Upper lobe of right lung (tissue), 1 donor: ENCODE measurements around the gene TET3. TPM values are rescaled to one million over a fixed set of nuclear protein-coding genes. Genes with fewer than 3 reads are reported as not detected.

Source experiments
- ATAC-seq: fragments of 200-7000 bp; cut with Tn5 transposase; one replicate; pipeline ENCODE4 v1.9.1; 2020; ENCODE audit warnings: mild to moderate bottlenecking, moderate library complexity
- DNase-seq: peaks from one replicate; pipeline ENCODE4 v3.0.0-alpha.2; 2020
- H3K27ac ChIP-seq: fragments of 200-600 bp; one replicate; pipeline ENCODE4 v1.8.0; 2022
- H3K27me3 ChIP-seq: fragments of 200-600 bp; one replicate; pipeline ENCODE4 v1.8.0; 2022; ENCODE audit warnings: mild to moderate bottlenecking
- H3K36me3 ChIP-seq: fragments of 200-600 bp; one replicate; pipeline ENCODE4 v1.8.0; 2022
- H3K4me1 ChIP-seq: fragments of 200-600 bp; one replicate; pipeline ENCODE4 v1.8.0; 2022
- H3K4me3 ChIP-seq: fragments of 200-600 bp; one replicate; pipeline ENCODE4 v1.8.0; 2022; ENCODE audit warnings: mild to moderate bottlenecking
- H3K9me3 ChIP-seq: fragments of 200-600 bp; one replicate; pipeline ENCODE4 v1.8.0; 2022
- CTCF ChIP-seq: fragments of 200-600 bp; IDR thresholded peaks from one replicate; pipeline ENCODE4 v1.8.0; 2022; ENCODE audit warnings: antibody characterized with exemption
- intact Hi-C: fragments of 100-400 bp; cut with DNase I; formaldehyde crosslinking; loops from one replicate; pipeline ENCODE4 v1.11.0; 2022
- total RNA-seq: library from RNA; stranded (reverse); fragmentation: NEBNext Ultra II Directional; extraction: Animal tissue kit (Norgen Biotek cat#: 25700); gene quantifications from one replicate; pipeline ENCODE4 v1.2.1, GENCODE V29; 2021
- donor health status: DM: no; HTN: yes; CAD: no; lungs with severe emphysema.

TET3 gene
- total RNA-seq, 1 donor from 2014 or later = 19.9 TPM

DNA sequence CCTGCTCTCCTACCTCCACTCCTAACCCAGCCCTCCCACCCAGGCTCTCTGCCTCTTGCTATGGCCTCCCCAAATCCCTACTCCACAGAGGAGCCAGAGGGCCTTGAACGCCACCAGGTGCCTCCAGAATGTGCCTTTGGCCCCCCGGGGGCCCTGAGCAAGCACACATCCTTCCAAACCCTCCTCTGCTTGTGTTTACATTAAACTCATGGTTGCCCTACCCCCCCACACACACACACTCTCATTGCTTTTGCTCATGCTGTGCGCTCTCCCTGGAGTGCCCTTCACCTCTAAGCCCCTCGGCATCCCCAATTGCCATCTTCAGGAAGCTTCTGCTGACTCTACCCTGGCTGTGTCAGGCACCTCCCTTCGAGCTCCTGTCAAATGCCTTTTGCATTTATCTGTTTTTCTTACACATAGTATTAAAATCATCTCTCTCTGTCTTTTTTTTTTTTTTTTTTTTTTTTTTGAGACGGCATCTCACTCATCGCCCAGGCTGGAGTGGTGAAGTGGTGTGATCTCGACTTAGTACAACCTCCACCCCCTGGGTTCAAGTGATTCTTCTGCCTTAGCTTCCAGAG lies 16.3 kb upstream of the TET3 start:
- ATAC-seq (no peak), DNase-seq (no peak)
- intact Hi-C loops = no loop called here
- Histone ChIP-seq H3K36me3 (no peaks in the 10 kb centered on the region), H3K27ac (no peak overlapping the region), H3K4me3 (no peak overlapping the region), H3K27me3 (no peaks in the 10 kb centered on the region), H3K9me3 (no peaks in the 10 kb centered on the region), H3K4me1 (peaks cover 23% of the 10 kb centered on the region)
- no peak for TF ChIP-seq CTCF

DNA sequence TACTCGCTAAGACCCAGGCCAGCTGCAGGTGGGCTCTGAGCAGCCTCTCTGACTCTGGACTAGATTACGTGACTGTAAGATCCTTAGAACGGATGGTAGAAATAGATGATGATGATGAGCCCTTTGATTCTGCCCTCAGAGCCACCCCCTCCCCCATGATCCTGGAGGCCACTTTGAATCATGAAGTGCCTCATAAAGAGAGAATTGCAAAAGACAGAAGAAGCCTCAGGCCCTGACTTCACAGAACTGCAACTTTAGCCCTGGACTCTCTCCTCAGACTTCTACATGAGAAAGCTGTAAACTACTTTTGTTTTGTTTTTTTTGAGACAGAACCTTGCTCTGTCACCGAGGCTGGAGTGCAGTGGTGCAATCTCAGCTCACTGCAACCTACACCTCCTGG lies 15.4 kb upstream of the TET3 start:
- DNase-seq = no peak
- Histone ChIP-seq H3K27me3 (no peaks in the 10 kb centered on the region), H3K9me3 (no peaks in the 10 kb centered on the region), H3K4me1 (peaks cover 23% of the 10 kb centered on the region), H3K27ac (no peak overlapping the region), H3K4me3 (no peak overlapping the region), H3K36me3 (no peaks in the 10 kb centered on the region)
- TF ChIP-seq CTCF = no peak
- no peak for ATAC-seq
- intact Hi-C loops = no loop called here

DNA sequence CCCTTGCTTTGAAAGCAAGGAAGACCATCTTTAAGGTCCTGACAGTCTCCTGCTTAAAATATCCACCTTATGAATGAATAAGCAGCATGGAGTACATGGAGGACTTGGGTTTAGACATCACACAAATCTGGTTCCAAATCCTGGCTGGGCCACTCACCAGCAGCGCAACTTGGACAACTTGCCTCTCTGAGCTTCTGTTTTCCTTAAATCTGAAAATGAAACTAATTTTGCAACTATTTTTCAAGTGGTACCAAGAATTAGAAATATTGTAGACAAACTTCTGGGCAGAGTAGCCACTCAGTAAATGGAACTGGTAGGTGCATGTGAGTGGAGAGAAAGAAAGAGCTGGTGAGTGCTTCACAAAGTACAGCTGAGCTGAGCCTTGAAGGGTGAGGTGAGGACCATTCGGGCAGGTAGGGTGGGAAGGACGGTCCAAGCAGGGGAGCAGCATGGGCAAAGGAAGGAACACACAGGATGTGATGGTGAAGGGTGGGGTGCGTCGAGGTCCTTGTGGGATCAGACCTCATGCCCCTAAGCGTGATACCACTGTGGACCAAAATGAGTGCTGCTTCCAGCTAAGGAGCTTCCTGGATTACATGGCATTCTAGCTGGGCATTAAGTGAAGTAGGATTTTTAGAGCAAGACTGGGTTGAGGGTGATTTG lies 14.4 kb upstream of the TET3 start:
- DNase-seq = no peak
- no peaks in the 10 kb centered on the region for H3K27me3 ChIP-seq
- intact Hi-C loops = no loop called here
- no peaks in the 10 kb centered on the region for H3K36me3 ChIP-seq
- ATAC-seq = peak; percentile 51
- H3K4me1 ChIP-seq = peaks cover 26% of the 10 kb centered on the region
- no peak overlapping the region for H3K4me3 ChIP-seq
- TF ChIP-seq CTCF = no peak
- peak overlapping the region; percentile 67 for H3K27ac ChIP-seq
- no peaks in the 10 kb centered on the region for H3K9me3 ChIP-seq

GRCh38 chr2:73970850-73971471 lies 13.7 kb upstream of the TET3 start:
- intact Hi-C loops = no loop called here
- ATAC-seq = peak; percentile 94
- H3K36me3 ChIP-seq = no peaks in the 10 kb centered on the region
- no peaks in the 10 kb centered on the region for H3K9me3 ChIP-seq
- TF ChIP-seq CTCF = no peak
- peak overlapping the region; percentile 67 for H3K27ac ChIP-seq
- no peak overlapping the region for H3K4me3 ChIP-seq
- DNase-seq = peak; percentile 88
- no peaks in the 10 kb centered on the region for H3K27me3 ChIP-seq
- H3K4me1 ChIP-seq = peaks cover 30% of the 10 kb centered on the region

DNA sequence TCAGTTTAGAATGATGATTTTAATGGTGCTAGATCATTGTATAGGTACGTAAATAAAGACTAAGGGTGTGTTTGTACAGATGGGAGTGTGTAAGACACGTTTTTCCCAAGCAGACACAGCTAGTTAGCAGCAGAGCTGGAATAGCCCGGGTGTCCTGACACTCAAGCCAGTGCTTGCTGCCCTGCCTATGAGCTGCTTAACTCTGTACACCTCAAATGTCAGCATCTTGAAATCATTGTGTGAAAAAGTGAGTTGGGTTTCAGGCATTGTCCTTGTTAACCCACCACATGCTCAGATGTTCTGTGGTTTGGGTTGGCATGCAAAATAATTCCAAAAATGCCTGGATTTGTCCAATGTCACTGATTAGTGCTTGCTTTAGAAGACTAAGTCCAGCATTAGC lies 13.0 kb upstream of the TET3 start:
- ATAC-seq = no peak
- Histone ChIP-seq H3K27me3 (no peaks in the 10 kb centered on the region), H3K9me3 (no peaks in the 10 kb centered on the region), H3K36me3 (no peaks in the 10 kb centered on the region), H3K4me3 (no peak overlapping the region), H3K4me1 (peaks cover 30% of the 10 kb centered on the region), H3K27ac (peak overlapping the region; percentile 67)
- no peak for TF ChIP-seq CTCF
- intact Hi-C loops = no loop called here
- no peak for DNase-seq
